GM19099 (cell line): ENCODE results near the gene C19orf81.

Source experiments
- POLR2A ChIP-seq: IDR thresholded peaks from 3 replicates; pipeline ENCODE4 v1.6.1; 2011; ENCODE audit warnings: low read depth; ENCODE audit not compliant: insufficient read length; ENCODE audit errors: extremely low read depth

Gene C19orf81

DNA sequence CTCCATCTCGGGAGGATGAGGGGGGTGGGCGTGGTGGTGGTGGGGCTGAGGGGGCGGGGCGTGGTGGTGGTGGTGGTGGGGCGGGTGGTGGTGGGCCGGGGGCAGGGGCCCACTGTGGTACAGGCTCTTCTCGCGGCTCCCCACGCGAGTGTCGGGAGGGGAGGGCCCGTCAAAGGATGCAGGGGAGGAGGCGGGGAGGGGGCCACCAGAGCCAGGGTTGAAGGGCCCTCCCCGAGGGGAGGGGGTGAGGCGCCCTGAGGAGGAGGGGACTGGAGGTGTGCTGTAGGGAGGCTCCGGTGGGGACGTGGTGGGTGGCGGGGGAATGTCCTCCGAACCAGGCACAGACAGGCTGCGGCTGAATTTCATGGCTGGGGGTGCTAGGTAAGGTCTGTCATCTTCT is 19.6 kb downstream of the C19orf81 start:
- TF ChIP-seq POLR2A, result no peak

DNA sequence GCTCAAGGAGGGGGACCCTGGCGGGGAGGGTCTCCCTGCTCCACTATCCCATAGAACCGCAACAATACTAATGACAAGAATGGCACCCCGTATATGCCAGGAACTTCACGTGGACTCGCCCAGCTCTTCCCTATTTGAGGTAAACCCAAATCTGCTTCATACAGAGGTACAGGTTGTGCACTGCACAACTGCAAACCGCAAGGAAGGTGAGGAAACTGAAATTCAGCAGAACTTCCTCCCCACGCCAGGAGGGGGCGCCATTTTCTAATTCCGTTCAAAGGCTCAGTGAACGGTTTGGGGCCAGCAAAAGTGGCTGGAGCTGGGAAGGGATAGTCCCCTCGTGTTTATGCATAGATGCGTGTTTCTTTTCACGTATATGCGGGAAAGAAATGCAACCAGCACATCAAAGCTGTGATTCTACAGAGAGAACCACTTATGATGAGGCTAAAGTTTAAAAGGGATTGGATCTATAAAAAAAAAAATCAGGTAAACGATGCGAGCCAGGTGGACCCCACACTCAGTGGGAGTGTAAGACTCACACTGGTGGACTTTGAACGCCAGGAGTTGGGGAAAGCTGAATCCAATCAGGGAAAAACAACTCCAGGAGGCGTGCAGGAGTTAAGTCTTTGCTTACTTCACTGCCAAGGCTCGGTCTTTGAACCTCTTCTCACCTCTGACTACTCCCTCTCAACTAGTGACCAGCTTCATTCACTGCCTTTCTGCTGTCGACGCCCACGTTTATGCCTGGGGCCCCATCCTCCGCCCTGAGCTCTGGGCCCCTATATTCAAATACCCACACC is 20.3 kb downstream of the C19orf81 start:
- no peak for TF ChIP-seq POLR2A

GRCh38 chr19:50670102-50670380 is 20.8 kb downstream of the C19orf81 start:
- TF ChIP-seq POLR2A, result no peak

- no peak for TF ChIP-seq POLR2A
Observed at GRCh38 chr19:50673118-50673517, 23.9 kb downstream of the C19orf81 start.

GRCh38 chr19:50676625-50677197 is 27.5 kb downstream of the C19orf81 start:
- TF ChIP-seq POLR2A, result no peak

DNA sequence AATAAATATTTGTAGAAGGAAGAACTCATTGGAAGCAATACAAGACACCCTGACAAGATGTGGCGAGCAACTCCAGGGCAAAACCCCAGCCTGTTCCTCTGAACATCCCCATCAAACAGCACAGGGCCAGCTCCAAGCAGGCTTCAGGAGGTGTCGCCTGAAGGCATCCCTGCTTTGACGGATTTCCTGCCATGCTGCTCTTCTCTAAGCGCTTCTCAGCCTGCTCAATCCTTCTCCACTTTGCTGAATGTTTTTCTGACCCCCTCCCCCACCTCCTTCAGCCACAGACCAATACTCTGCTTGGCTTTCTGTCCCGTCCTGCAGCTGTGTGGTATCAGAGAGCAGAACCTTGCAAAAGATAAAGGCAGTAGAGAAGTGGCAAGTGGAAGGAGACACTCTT is 28.4 kb downstream of the C19orf81 start:
- TF ChIP-seq POLR2A, result no peak

DNA sequence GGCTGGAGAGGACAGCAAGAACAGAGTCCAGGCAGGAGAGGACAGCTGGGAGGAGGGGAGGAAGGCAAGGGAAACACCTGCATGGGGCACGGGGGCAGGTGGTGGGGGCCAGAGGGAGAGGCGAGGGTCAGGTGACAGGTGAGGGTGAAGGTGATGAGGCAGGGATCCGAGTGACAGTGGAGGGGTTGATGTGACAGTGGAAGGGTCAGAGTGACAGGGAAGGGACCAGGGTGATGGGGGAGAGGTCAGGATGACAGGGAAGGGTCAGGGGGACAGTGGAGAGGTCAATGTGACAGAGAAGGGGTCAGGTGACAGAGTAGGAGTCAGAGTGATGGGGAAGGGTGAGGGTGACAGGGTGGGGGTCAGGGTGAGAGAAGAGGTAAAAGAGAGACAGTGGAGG is 29.1 kb downstream of the C19orf81 start:
- no peak for TF ChIP-seq POLR2A

DNA sequence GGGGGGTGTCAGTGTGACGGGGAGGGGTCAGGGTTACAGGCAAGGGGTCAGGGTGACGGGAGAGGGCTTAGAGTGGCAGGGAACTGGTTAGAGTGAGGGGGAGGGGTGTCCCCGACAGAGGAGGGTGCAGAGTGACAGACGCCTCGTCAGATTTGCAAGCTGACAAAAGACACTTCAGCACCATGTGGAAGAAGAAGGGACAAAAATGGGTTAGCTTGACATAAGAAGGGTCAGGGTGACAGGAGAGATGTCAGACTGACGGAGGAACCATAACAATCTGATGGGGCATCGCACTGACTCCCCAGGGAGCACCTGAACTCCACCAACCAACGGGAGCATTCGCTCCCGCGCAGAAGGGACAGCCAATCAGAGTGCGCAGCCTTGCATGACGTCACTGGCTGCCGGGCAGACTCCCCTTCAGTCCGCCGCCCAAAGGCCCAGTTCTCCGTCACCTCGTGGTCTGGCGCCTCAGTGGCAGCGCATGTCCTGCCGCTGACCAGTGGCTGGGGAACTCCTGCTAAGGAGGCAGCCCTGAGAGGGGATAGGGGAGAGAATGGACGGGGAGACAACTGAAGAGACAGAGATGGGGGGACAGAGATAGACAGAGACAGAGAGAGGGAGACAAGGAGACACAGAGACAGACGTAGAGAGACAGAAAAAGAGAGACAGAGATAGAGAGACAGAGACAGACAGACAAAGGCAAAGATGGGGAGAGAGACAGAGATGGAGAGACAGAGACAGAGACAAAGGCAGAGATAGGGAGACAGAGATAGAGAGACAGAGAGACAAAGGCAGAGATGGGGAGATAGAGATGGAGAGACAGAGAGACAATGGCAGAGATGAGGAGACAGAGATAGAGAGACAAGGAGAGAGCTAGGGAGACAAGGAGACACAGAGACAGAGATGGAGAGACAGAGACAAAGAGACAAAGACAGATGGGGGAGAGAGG is 30.2 kb downstream of the C19orf81 start:
- TF ChIP-seq POLR2A, result no peak

- no peak for TF ChIP-seq POLR2A
Observed at GRCh38 chr19:50686310-50687032, 37.2 kb downstream of the C19orf81 start.

GRCh38 chr19:50688766-50689165 is 39.5 kb downstream of the C19orf81 start:
- TF ChIP-seq POLR2A, result no peak

DNA sequence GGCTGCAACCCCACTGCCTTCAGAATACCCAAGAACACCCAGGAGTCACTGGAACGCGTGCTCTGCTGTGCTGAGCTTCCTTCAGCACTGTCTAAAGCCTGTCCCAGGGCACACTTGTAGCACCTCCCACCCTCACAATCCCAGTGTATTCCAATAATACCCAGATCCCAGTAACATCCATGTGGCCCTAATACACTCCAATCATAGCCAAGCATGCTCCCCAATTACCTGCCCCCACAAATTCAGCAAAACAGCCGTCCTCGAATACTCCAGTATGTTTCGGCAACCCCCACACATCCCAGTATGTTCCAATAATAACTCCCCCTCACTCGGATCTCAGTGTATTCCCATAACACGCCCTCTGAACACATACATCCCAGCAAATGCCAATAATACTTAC is 41.2 kb downstream of the C19orf81 start:
- no peak for TF ChIP-seq POLR2A

DNA sequence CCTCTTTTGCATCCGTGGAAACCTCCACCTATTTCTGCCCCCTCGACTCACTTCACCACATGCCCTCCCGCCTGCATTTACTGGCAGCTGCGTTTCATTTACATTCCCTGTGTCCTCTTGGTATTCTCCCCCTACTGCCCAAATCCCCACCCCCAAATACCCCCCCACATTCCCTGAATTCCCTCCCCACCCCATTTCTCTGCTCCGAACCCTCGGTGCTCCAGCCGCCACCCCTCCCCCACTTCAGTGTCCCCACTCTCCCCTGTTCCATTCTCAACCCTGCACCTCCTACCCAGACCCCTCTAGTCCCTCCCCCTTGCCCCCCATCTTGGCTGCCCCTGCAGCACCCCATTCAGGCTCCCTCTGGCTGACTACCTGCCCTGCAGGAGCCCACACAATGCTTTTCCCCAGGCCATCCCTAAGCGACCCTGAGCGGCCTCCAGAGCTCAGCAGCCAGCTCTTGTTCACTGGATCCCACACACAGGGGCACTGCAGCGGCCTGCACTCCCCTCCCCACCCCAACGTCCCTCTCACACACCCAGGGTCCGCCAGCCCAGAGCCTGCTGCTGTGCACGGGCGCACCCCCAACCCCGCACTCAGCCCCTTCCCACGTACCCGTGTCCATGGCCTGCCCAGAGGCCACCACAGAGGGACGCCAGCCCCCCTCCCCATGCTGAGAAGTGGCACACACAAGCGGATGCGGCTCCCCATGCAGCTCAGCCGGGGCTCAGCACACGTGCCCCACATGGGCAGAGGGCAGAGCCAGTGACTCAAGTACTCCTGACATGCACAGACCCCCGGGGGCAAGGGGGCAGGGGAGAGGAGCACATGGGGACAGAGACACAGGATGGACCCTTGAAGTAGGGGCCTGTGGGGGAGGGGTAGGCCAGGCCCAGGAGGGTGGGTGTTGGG is 44.1 kb downstream of the C19orf81 start:
- no peak for TF ChIP-seq POLR2A

DNA sequence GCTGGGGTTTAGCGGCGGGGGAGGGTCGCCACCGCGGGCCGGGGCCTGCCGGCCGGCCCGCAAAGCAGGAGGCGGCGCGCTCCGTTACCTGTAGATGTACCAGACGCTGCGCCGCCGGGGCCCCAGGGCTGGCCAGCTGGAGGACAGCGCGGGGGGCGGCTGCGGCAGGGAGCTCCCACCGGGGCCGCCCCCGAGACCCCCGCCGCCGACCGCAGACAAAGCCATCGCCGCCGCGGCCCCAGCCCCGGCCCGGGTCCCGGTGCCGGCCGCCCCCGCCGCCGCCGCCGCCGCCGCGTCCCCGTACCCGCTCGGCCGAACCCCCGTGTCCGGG is 45.5 kb downstream of the C19orf81 start:
- no peak for TF ChIP-seq POLR2A
